Measurements from ENCODE around the gene MRGPRF.

GRCh38 chr11:69002110-69002569 lies 10.9 kb downstream of the MRGPRF start:
- TF ChIP-seq POLR2A (IDR thresholded peaks at IDR 0.05) (no peak), CTCF (IDR thresholded peaks at IDR 0.05) (no peak)
